Activated naive CD4-positive, alpha-beta T cell treated with Interleukin-2 at 50 U/mL for 16 hours (primary cell): Measurements from ENCODE around the gene ELOVL5.
"Not testable (repeated sequence)": the region's sequence is repeated elsewhere in the genome, so short reads cannot be mapped to it uniquely, and the experiment has no call there.

ENCODE experiments used
- DNase-seq: peaks from one replicate; pipeline ENCODE4 v3.0.0-alpha.2; 2020

Gene ELOVL5

DNA sequence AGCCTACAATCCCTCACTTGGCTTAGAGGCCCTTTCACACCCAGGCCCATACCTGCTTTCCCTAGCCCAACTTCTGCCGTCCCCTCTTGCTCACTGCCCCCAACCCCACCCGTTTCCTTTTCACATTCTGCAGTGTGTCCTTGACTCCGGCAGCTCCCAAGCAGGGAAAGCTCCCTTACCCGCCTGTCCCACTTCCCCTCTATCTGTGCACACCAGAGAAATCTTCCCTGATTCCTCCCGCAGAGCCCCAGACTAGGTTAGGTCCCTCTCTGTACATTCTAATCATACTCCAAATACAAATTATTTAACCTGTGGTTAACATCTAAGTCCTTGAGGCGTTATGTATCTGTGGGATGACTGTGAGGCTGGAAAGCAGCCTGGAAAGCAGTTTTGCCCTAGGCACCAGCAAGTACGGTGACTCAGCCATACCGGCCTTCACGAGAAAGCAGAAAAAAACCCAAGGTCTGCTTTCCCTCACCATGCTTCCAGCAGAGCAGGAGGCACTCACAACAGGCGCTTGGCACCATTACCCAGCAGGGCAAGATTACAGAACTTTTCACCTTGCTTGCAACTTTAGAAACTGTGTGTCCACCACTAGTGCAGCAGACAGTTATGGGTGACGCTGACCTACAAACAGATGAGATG is 22.3 kb downstream of the ELOVL5 start:
- no peak for DNase-seq

DNA sequence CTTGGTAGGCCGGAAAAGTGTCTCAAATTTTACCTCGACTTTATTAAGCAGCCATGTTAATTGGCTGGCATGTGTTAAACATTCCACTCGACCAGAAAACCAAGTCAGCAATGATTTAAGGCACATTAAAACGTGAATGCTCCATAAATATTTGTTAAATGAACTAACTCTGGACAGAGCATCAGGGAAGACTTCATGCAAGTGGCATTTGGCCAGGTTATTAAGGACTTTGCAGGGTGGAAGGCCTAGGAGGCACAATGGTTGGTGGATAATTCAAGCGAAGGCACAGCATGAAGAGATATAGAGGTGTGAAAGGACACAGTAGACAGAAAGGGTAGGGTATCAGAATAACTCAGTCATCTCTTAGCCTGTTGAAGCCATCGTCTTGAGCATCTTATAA is 23.0 kb downstream of the ELOVL5 start:
- DNase-seq, result no peak

DNA sequence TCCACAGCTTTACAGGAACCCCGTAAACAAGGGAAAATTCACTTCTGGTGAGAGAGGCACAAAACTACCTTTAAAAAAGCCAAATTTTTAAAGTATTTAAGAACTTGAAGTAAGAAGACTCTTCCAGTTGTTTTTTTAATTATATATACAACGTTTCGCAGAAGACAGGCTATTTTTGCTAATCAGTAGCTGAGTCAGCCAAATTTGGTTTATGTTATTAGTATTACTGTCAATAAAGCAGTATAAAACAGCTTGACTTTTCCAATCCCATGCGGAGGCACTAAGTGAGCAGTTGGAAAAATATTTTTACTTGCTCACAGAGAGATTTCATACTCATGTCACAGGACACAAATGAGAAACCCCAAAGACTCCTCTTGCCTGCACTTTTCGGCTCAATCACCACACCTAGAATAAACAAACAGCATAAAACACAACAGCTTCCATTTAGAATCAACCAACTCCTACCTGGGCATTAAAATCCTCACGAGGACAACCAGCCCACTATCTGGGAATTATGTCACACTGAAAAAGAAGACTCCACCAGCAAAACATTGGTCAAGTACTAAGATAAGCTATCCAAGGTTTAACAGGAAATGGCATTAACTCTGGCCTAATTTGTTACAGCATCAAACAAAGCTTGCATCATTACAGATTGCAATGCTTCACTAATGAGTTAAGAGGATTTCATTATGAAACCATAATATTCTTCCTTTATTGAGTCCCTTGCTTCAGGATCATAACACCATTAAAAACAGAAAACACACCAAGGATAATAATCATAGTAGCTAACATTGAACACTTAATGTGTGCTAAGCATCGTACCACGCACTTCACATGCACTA is 26.3 kb downstream of the ELOVL5 start:
- no peak for DNase-seq

DNA sequence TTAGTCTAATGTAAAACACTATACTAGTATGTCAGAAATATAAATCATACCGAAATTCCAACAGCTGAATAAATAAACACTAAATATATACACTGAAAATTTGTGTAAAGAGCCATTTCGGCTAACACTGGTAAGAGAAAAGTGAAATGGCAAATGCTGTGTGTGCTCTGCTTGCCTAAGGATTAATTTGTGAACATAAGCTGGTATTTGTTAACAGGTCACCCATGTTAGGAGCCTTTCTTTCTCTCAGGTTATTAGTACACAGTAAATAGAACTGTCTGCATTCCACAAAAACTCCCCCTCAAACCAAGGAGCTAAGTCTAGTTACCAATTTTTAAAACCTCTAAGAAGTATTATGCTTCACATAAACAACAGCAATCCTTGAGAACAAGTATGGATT is 27.0 kb downstream of the ELOVL5 start:
- no peak for DNase-seq

DNA sequence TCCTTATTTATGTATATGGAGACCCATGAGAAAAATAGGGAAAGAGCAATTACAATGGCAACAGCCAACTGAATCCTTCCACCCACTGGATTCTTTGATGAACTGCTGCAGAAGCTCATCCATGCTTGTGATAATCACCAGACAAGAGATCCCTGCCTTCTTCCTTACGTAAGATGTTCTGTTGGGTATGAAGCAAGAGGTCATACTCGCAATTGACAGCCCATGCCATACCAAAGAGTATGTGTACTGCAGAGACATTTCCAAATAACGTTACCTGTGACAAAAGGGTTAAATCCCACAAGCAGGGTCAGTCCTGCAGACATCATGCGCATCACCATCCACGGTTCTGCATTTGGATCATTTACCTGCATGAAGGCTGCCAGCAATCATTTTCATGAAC is 27.8 kb downstream of the ELOVL5 start:
- no peak for DNase-seq

DNA sequence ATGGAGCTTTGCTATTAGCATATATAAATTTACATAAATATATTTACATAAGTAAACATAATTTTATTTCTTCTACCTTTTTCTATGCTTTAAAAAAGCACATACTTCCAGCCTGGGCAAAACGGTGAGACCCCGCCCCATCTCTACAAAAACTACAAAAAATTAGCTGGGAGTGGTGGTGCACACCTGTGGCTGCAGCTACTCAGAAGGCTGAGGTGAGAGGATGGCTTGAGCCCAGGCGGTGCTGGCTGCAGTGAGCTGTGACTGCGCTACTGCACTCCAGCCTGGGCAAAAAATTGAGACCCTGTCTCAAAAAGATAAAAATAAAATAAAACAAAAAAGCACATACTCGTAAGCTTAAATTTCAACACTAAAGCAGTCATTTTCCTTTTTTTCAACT is 30.3 kb downstream of the ELOVL5 start:
- DNase-seq, result no peak

DNA sequence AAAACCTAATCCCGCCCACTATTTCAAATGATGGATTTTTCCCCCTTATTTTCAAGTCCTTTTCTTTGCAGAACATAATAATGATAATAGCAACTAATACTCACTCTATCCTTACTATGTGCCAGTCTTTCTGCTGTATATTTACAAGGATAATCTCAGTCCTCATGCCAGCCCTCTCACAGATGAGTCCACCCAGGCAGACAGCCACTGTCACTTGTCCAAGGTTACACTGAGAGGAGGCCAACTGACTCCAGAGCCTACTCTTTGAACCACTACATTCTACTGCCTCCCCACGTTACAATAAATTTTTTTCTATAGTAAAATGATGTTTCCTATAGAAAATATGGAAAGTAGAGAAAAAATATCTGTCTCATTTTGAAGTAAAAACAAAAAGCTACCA is 30.9 kb downstream of the ELOVL5 start:
- DNase-seq, result no peak

DNA sequence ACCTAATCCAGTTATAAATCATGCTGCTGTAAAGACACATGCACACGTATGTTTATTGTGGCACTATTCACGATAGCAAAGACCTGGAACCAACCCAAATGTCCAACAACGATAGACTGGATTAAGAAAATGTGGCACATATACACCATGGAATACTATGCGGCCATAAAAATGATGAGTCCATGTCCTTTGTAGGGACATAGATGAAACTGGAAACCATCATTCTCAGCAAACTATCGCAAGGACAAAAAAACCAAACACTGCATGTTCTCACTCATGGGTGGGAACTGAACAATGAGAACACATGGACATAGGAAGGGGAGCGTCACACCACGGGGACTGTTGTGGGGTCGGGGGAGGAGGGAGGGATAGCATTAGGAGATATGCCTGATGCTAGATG is 31.5 kb downstream of the ELOVL5 start:
- not testable (repeated sequence) for DNase-seq

DNA sequence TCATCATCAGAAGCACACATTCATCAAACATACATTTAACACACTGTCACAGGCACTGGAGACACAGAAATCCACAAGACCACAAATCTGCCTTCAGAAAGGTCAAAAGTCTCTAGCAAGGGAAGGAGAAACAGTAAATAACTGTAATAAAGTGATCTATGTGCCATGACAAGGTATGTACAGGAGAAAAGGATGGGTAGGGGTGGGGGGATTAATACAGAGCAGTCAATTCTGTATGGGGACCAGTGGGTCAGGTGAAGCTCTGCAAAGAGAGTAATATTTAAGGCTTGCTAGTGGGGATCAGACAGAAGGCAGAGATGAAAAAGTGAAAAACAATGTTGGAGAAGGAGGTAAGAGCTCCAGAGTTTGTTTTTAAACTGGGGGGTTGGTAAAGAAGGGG is 32.6 kb downstream of the ELOVL5 start:
- no peak for DNase-seq

DNA sequence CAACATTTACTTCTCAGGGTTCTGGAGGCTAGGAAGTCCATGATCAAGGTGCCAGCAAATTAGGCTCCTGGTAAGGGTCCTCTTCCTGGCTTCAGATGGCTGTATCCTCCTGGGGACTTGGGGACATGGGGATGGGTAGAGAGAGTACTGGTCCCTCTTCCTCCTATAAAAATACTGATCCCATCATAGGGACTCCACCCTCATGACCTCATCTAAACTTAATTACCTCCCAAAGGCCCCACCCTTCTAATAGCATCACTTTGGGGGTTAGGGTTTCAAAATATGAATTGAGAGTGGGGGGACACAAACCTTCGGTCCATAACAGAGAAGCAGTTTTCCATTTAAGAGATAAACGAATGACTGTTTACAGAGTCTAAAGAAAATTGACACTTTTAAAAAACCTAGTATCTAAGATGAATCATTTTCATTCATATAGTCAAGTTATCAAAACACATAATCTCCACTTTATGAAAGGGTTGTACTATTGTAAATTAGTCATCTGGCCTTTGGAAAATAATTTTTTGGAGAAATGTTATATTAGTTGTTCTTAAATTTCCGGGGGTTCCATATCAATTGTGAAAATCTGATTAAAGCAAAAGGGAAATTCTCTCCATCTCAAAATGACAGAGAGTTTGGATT is 33.5 kb downstream of the ELOVL5 start:
- no peak for DNase-seq

DNA sequence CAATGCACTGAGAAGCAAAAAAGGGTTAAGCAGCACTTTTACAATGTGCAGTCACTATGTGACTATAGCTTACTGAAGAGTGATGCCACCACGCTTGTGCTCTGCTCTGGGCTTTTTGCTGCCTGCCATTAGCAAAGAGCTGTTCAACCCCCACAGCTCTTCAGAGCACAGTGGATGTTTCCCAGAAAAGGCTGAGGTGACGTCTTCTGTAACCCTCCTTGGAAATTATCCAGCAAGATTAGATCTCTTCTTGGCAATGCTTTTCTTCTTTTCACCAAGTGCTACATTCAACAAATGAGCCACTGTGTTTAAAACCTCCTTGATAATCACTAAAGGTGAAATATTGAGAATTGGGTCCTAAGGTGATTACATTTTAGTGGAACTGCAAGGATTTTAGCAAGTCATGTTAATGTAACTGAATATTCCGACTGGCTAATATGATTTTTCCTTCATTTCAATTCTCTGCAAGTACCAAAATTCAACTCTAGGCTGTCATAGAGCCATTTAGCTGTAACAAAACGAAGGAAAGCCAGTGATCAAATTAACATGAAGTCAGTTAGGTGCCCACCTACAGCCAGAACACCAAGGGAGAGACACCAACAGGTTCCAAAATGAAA is 34.9 kb downstream of the ELOVL5 start:
- no peak for DNase-seq

DNA sequence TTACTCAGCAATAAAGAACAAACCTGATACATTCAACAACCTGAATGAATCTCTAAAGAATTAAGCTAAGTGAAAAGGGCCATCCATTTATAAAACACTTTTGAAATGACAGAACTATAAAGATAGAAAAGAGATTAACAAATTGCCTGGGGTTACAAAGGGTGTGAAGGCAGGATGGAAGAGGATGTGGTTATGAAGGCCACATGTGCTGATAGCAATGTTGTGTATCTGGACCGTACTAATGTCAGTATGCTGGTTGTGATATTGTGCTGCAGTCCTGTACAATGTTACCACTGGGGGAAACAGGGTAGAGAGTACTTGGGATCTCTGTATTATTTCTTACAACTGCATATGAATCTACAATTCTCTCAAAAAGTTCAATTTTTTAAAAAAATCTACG is 36.4 kb downstream of the ELOVL5 start:
- no peak for DNase-seq

DNA sequence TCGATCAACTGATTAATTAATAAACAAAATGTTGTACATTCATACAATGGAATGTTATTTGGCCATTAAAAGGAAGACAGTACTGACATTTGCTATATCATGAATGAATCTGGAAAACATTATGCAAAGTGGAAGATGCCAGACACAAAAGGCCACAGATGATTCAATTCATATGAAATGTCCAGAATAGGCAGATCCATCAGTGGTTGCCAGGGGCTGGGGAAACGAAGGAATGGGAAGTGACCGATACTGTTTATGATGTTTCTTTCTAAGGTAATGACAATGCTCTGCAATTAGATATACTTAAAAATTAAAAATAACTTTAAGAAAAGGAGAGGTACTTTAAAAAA is 37.2 kb downstream of the ELOVL5 start:
- DNase-seq, result no peak

DNA sequence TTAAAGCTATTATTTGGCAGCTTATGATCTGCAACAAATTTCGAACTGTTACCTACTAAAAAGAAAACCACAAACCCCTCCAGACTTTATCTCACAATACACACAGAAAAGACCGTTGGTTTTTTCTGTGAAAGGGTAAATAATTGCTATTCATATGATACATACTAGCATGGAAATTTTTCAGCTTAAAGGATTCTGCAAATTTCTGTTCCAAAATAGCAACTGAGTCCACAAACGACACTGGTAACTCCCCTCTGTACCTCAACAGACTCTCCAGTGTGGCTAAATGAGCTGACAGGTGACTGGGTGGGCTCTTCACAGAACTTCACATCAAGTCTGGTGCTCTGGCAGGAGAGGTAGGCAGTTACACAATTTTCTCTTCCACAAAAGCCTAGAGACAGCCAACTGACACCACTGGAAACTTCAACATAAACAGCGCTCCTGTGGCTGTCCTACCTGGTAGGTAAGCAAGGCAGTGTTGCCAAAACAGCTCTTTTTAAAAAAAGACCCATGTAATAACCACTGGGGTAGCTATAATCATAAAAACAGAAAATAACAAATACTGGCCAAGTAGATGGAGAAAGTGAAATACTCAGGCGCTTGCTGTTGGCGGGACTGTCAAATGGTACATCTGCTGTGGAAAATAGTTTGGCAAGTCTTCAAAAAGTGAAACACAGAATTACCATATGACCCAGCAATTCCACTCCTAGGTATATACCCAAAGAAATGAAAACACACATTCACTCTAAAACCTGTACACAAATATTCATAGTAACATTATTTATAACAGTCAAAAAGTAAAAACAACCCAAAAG is 37.8 kb downstream of the ELOVL5 start:
- no peak for DNase-seq

DNA sequence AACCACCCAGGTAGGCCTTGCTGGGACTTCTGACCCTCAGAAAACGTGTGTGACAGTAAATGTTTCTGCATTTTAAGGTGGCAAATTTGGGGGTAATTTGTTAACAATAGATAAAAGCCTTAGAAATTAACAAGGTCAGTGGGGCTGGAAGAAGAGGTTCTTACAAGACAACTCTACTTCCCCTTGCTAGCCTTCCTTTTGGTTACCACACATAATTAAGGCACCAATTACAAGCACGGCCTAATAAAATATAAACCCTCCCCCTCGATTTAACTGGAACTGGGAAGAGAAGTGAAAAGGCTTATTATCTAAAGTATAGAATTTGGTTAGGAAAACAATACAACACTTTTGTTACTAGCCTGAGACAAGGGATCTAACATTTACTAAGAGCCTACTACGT is 38.8 kb downstream of the ELOVL5 start:
- DNase-seq, result no peak

DNA sequence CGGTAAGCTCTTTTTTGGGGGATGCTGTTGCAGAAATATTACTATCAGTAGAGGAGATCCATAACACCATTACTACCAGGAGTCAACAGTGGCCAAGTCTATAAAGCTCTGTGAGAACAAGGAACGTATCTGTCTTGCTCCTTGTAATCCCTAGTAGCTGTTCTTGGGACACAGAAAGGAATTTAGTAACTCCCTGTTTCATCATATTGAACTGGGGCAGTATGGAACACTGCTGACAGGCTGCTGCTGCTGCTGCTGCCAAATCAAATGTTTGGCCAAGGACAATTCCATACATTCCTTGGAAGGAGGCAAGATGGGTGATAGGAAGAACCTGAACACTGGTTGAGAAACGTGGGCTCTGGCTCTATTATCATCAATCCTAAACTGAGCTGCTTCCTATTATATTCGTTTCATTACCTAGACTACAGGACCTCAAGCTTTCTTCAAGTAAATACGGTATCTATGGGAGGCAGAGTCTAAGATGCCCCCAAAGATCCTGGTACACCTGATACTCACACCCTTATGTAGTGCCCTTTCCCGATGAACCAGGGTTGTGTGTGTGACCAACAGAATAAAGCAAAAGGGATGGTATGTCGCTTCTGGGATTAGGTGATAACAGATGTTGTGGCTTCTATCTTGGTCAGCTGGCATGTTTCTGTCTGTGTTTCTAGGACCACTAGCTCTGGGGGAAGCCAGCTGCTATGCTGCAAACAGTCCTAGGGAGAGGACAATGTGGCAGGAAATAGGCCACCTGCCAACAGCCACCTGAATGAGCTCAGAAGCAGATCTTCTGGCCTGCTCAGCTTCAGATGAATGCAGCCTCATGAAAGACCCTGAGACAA is 39.5 kb downstream of the ELOVL5 start:
- DNase-seq, result no peak

DNA sequence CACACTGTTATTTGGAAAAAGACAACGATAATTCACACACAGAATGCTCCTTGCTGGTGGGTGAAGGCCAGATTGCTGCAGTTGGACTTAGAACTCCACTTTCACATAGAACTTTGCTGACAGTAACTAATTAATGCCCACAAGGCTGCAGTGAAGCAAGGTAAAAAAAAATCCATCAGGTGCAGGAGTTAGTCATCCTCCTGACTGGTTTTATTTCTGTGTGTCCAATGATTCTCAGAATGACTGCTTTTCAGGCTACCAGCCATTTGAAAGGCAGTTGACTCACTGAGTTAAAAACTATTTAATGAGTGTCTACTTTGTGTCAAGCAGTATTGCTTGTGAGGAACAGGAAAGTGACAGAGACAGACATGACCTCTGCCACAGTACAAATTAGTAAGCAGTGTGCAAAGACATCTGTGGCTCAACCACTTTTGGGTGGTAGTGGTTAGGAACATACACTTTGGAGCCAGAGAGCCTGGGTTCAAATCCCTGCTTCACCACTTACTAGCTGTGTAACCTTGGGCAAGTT is 41.9 kb downstream of the ELOVL5 start:
- peak; percentile 24 for DNase-seq

DNA sequence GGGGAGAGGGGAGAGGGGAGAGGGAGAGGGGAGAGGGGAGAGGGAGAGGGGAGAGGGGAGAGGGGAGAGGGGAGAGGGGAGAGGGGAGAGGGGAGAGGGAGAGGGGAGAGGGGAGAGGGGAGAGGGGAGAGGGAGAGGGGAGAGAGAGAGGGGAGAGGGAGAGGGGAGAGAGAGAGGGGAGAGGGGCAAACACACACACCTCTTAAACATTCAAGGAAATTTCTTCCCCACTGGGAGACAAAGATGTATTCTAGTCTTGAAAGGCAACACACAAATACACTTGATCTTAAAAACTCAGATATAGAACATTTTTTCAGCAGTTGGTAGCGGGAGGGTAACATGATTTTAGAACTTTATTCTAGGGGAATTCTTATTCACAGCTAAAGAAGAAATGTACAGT is 42.5 kb downstream of the ELOVL5 start:
- DNase-seq, result not testable (repeated sequence)

DNA sequence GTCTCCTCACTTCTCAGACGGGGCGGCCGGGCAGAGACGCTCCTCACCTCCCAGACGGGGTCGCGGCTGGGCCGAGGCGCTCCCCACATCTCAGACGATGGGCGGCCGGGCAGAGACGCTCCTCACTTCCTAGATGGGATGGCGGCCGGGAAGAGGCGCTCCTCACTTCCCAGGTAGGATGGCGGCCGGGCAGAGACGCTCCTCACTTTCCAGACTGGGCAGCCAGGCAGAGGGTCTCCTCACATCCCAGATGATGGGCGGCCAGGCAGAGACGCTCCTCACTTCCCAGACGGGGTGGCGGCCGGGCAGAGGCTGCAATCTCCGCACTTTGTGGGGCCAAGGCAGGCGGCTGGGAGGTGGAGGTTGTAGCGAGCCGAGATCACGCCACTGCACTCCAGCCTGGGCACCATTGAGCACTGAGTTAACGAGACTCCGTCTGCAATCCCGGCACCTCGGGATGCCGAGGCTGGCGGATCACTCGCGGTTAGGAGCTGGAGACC is 43.2 kb downstream of the ELOVL5 start:
- not testable (repeated sequence) for DNase-seq

DNA sequence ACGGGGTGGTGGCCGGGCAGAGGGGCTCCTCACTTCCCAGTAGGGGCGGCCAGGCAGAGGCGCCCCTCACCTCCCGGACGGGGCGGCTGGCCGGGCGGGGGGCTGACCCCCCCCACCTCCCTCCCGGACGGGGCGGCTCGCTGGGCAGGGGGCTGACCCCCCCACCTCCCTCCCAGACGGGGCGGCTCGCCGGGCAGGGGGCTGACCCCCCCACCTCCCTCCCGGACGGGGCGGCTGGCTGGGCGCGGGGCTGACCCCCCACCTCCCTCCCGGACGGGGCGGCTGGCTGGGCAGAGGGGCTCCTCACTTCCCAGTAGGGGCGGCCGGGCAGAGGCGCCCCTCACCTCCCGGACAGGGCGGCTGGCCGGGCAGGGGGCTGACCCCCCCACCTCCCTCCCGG is 43.8 kb downstream of the ELOVL5 start:
- DNase-seq, result not testable (repeated sequence)

DNA sequence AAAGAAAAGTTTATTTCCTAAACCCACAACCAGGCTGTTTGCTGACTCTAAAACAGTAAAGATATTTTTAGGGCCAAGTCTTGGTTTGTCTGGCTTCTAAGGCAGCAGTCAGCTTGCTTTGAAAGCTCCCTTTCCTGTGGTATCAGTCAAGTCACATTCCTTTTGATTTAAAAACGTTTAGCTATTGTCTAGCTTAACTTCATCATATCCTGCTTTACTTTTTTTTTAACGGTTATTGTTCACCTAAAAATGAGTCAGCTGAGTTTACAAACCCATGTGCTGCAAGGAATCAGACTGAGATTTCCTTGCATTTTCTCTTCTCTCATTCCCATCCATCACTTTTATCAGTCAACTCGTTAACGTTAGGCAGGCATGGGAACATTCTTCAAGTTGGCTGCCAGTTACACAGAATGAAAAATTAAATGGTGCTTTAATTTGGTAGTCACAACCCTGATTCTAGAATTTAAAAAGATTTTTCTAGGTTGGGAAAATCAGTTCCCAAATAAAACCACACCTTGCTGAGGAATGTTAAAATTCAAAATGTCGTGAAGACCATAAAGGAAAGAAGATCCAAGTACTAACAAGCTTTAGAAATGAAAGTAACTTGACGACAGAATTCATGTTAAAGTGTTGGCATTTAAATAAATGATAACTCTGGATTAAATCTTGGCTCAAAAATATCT is 45.9 kb downstream of the ELOVL5 start:
- no peak for DNase-seq
